Endothelial cell (in vitro differentiated cells): ENCODE results near the gene C1orf21. TPM values are rescaled to one million over a fixed set of nuclear protein-coding genes. Genes with fewer than 3 reads are reported as not detected.
A peak's percentile ranks its signal among the peaks of the same experiment; 100 is the strongest.
"Not testable (repeated sequence)": the region's sequence is repeated elsewhere in the genome, so short reads cannot be mapped to it uniquely, and the experiment has no call there.

Experiments used
- DNase-seq: peaks from one replicate; pipeline ENCODE4 v3.0.0; 2021; ENCODE audit warnings: low spot score
- H3K27ac Mint-ChIP-seq: one replicate; pipeline ENCODE4 v1.8.0; 2021; ENCODE audit warnings: mixed read lengths, inconsistent platforms; ENCODE audit not compliant: unreplicated experiment
- H3K27me3 Mint-ChIP-seq: one replicate; pipeline ENCODE4 v1.8.0; 2021; ENCODE audit warnings: mild to moderate bottlenecking, moderate library complexity, mixed read lengths, inconsistent platforms; ENCODE audit not compliant: unreplicated experiment
- H3K36me3 Mint-ChIP-seq: one replicate; pipeline ENCODE4 v1.8.0; 2021; ENCODE audit warnings: mild to moderate bottlenecking, low read depth, mixed read lengths, inconsistent platforms; ENCODE audit not compliant: unreplicated experiment
- H3K4me1 Mint-ChIP-seq: one replicate; pipeline ENCODE4 v1.8.0; 2021; ENCODE audit warnings: mild to moderate bottlenecking, mixed read lengths, inconsistent platforms; ENCODE audit not compliant: unreplicated experiment
- H3K4me3 Mint-ChIP-seq: one replicate; pipeline ENCODE4 v1.8.0; 2021; ENCODE audit warnings: mild to moderate bottlenecking, mixed read lengths, inconsistent platforms; ENCODE audit not compliant: unreplicated experiment
- H3K9me3 Mint-ChIP-seq: one replicate; pipeline ENCODE4 v1.8.0; 2021; ENCODE audit warnings: mixed read lengths, inconsistent platforms; ENCODE audit not compliant: unreplicated experiment
- long read RNA-seq: library from polyadenylated mRNA; unstranded; transcript quantifications from one replicate; pipeline ENCODE4 v2.0.0, GENCODE V29; 2020; ENCODE audit not compliant: unreplicated experiment
- total RNA-seq: library from RNA; stranded (reverse); fragmentation: NEBNext Ultra II Directional; extraction: Animal tissue kit (Norgen Biotek cat#: 25700); gene quantifications from one replicate; pipeline ENCODE4 v1.2.1, GENCODE V29; 2021; ENCODE audit not compliant: unreplicated experiment
- TF ChIP-seq, protein P1 (sequence below): fragments of 200-600 bp; sonication (generic); IDR thresholded peaks from one replicate; pipeline ENCODE4 v1.5.0; 2021; ENCODE audit warnings: antibody characterized with exemption; ENCODE audit not compliant: unreplicated experiment

The C1orf21 gene, protein sequence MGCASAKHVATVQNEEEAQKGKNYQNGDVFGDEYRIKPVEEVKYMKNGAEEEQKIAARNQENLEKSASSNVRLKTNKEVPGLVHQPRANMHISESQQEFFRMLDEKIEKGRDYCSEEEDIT
- 7.5 TPM for total RNA-seq
- long read RNA-seq, full-length matches to known transcripts = 4 of 6 reads
- long read RNA-seq, partial matches to known transcripts = 1 of 6 reads
- long read RNA-seq, other reads (novel, unspliced or antisense) = 1 of 6 reads

DNA sequence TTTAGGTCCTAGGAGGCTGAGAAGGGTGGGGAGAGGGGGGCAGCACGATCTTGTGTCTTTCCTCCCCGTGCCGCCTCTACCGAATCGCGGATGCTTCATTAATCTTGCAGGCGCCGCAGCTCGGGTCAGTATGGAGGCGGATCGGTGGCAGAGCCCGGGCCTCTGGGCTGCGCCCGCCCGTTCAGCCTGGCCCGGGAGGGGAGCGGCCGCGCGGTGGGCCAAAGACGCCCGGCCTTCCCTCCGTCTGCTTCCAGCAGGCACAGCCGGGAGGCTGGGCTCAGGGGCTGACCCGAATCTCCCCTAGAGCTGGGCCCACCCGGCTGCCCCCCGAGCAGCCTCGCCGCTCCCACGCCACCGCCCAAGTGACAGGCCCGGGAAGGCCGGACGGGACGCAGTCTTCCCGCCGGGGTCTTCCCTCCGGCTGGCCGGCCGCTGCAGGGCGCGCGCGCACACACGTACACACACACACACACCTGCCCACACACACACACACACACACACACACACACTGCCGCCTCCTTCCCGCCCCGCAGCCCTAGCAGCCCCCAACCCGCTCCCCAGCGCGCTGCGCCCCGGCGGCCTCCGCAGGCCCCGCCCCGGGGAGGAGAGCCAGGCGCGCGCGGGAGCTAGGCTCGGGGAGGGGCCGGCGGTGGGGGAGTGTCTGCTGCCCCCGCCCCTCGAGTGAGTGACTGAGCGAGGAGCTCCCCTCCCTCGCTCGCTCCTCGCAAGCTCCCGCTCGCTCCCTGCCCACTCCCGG lies at the start of gene C1orf21:
TSS of gene C1orf21 (plus strand) at position 718 of the 757 bp plus-strand sequence. CDS start 90,481 bp downstream, outside the sequence.
- Mint-ChIP-seq H3K4me3 (peak within 1 kb of the TSS; percentile 94), H3K27me3 (peaks cover 13% of the 10 kb centered on the region), H3K36me3 (peaks cover 6% of the 10 kb centered on the region), H3K27ac (peak within 1 kb of the TSS; percentile 61), H3K9me3 (no peaks in the 10 kb centered on the region), H3K4me1 (peaks cover 14% of the 10 kb centered on the region)
- peak; percentile 88 for DNase-seq
- TF ChIP-seq, protein P1, sequence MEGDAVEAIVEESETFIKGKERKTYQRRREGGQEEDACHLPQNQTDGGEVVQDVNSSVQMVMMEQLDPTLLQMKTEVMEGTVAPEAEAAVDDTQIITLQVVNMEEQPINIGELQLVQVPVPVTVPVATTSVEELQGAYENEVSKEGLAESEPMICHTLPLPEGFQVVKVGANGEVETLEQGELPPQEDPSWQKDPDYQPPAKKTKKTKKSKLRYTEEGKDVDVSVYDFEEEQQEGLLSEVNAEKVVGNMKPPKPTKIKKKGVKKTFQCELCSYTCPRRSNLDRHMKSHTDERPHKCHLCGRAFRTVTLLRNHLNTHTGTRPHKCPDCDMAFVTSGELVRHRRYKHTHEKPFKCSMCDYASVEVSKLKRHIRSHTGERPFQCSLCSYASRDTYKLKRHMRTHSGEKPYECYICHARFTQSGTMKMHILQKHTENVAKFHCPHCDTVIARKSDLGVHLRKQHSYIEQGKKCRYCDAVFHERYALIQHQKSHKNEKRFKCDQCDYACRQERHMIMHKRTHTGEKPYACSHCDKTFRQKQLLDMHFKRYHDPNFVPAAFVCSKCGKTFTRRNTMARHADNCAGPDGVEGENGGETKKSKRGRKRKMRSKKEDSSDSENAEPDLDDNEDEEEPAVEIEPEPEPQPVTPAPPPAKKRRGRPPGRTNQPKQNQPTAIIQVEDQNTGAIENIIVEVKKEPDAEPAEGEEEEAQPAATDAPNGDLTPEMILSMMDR = no peak

GRCh38 chr1:184337865-184338264 lies 49.0 kb upstream of the C1orf21 start:
- H3K4me1 Mint-ChIP-seq, H3K27me3 Mint-ChIP-seq, H3K27ac Mint-ChIP-seq, H3K4me3 Mint-ChIP-seq, DNase-seq, H3K9me3 Mint-ChIP-seq, H3K36me3 Mint-ChIP-seq: not testable (repeated sequence)

- TF ChIP-seq, protein P1 = peak; percentile 11
- Mint-ChIP-seq H3K9me3 (no peaks in the 10 kb centered on the region), H3K27me3 (no peaks in the 10 kb centered on the region), H3K4me3 (no peak overlapping the region), H3K27ac (no peak overlapping the region), H3K36me3 (no peaks in the 10 kb centered on the region), H3K4me1 (no peaks in the 10 kb centered on the region)
- DNase-seq = no peak
Measured at GRCh38 chr1:184340984-184341383, 45.8 kb upstream of the C1orf21 start.

DNA sequence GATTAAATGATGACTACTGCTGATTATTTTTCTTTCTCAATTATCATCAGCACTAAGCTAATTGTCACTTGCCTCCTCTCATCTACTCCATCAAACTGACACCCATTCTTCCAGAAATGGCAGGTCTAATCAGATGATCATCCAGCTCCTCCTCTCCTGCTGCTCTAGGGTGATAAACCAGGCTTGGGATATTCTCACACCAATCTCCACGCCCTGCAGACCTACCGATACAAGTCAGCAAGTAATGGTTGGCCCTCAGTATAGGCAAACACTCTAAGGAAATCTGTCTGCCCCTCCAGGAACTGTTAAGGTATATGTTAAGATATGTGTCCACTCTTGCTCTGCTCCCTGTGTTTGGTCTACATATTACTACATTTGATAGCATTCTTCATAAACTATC lies 36.3 kb upstream of the C1orf21 start:
- peaks cover 1% of the 10 kb centered on the region for H3K27me3 Mint-ChIP-seq
- H3K27ac Mint-ChIP-seq = no peak overlapping the region
- H3K4me1 Mint-ChIP-seq = peaks cover 2% of the 10 kb centered on the region
- TF ChIP-seq, protein P1 = no peak
- H3K9me3 Mint-ChIP-seq = no peaks in the 10 kb centered on the region
- H3K4me3 Mint-ChIP-seq = no peak overlapping the region
- H3K36me3 Mint-ChIP-seq = no peaks in the 10 kb centered on the region
- no peak for DNase-seq

GRCh38 chr1:184351416-184351975 lies 35.3 kb upstream of the C1orf21 start:
- Mint-ChIP-seq H3K4me1 (peaks cover 2% of the 10 kb centered on the region), H3K9me3 (no peaks in the 10 kb centered on the region), H3K27ac (no peak overlapping the region), H3K36me3 (no peaks in the 10 kb centered on the region), H3K27me3 (peaks cover 1% of the 10 kb centered on the region), H3K4me3 (no peak overlapping the region)
- TF ChIP-seq, protein P1 = no peak
- DNase-seq = no peak
